Measurements from ENCODE around the gene KIF21A. TPM values are rescaled to one million over a fixed set of nuclear protein-coding genes. Genes with fewer than 3 reads are reported as not detected.
A peak's percentile ranks its signal among the peaks of the same experiment; 100 is the strongest.

KIF21A gene
- polyA plus RNA-seq, 1 of the 3 experiments (the other 2 are of a cell fraction): 3.6 TPM

GRCh38 chr12:39406262-39406661, 36.7 kb downstream of the KIF21A start:
- no peak overlapping the region for H3K4me2 ChIP-seq
- H3K9me3 ChIP-seq: no peaks in the 10 kb centered on the region
- no peaks in the 10 kb centered on the region for H3F3A ChIP-seq (replicated peaks; ENCODE audit: insufficient read depth)
- ChIA-PET POLR2A (no interaction called here), CTCF (interaction anchor here (2.0 kb wide), 1 partner anchor 14 kb away, joined by 6 read pairs; no protein-coding TSS in a partner anchor)
- no peak overlapping the region for H3K9ac ChIP-seq
- peaks cover 0 to 6% of the 10 kb centered on the region in 2 experiments; a peak in 2 of 4 replicates for H3K4me1 ChIP-seq (ENCODE audit: control insufficient read depth in 1 of 2, insufficient read depth in 2 of 2, low read depth in 1 of 2, low read length in 1 of 2)
- no peak for DNase-seq
- H3K9me2 ChIP-seq: no peaks in the 10 kb centered on the region
- peak overlapping the region in 1 of 2 experiments; percentile 56; a peak in 2 of 4 replicates for H3K27ac ChIP-seq (ENCODE audit: low read depth in 2 of 2, low read length in 1 of 2)
- no peak overlapping the region for H2AFZ ChIP-seq (ENCODE audit: low read depth)
- no peaks in the 10 kb centered on the region for H3K36me3 ChIP-seq (replicated peaks in 1 of 2; ENCODE audit: control insufficient read depth in 1 of 2, insufficient read depth in 2 of 2, low read length in 1 of 2)
- TF ChIP-seq TCF12 (IDR thresholded peaks at IDR 0.05) (no peak), JUND (IDR thresholded peaks at IDR 0.05) (no peak), SMC3 (IDR thresholded peaks at IDR 0.05; ENCODE audit: low read depth, low read length) (no peak), EP300 (IDR thresholded peaks at IDR 0.05; ENCODE audit: borderline replicate concordance in 1 of 2, low read depth in 1 of 2, low read length in 1 of 2) (no peak), GABPA (IDR thresholded peaks at IDR 0.05; ENCODE audit: low read depth) (no peak), RCOR1 (IDR thresholded peaks at IDR 0.05; ENCODE audit: low read length) (no peak), FOXJ3 (CRISPR knock-in tag; IDR thresholded peaks at IDR 0.05) (no peak), PBX3 (IDR thresholded peaks at IDR 0.05) (no peak), RXRA (IDR thresholded peaks at IDR 0.05; ENCODE audit: borderline replicate concordance, low read depth) (no peak), RFX5 (IDR thresholded peaks at IDR 0.05; ENCODE audit: low read length) (no peak), USF1 (IDR thresholded peaks at IDR 0.05; ENCODE audit: borderline replicate concordance, low read depth) (no peak), NFIC (IDR thresholded peaks at IDR 0.05; ENCODE audit: borderline replicate concordance) (no peak), EZH2phosphoT487 (IDR thresholded peaks at IDR 0.05; ENCODE audit: borderline replicate concordance, low read depth) (no peak), SIN3A (IDR thresholded peaks at IDR 0.05; ENCODE audit: borderline replicate concordance, low read depth, low read length) (no peak), MEF2A (IDR thresholded peaks at IDR 0.05; ENCODE audit: borderline replicate concordance, low read depth) (no peak), POLR2AphosphoS5 (IDR thresholded peaks at IDR 0.05; ENCODE audit: low read depth, low read length) (no peak)
- no peaks in the 10 kb centered on the region for H4K20me1 ChIP-seq (ENCODE audit: insufficient read depth)
- no peaks in the 10 kb centered on the region for H3K27me3 ChIP-seq (ENCODE audit: insufficient read depth)
- H3K79me2 ChIP-seq (ENCODE audit: insufficient read depth): no peaks in the 10 kb centered on the region
- H3K4me3 ChIP-seq (ENCODE audit: low read depth in 2 of 2, low read length in 1 of 2): no peak overlapping the region

- no peaks in the 10 kb centered on the region for H3K9me3 ChIP-seq
- H3K9me2 ChIP-seq: no peaks in the 10 kb centered on the region
- no peaks in the 10 kb centered on the region for H3K36me3 ChIP-seq (replicated peaks in 1 of 2; ENCODE audit: control insufficient read depth in 1 of 2, insufficient read depth in 2 of 2, low read length in 1 of 2)
- no peak overlapping the region for H3K9ac ChIP-seq
- no peak overlapping the region for H3K4me3 ChIP-seq (ENCODE audit: low read depth in 2 of 2, low read length in 1 of 2)
- H3K4me1 ChIP-seq (ENCODE audit: control insufficient read depth in 1 of 2, insufficient read depth in 2 of 2, low read depth in 1 of 2, low read length in 1 of 2): peaks cover 0 to 6% of the 10 kb centered on the region in 2 experiments; a peak in 2 of 4 replicates
- ChIA-PET POLR2A (no interaction called here), CTCF (interaction anchor here (0.7 to 2.0 kb wide), 3 partner anchors 10 to 38 kb away, joined by 3 to 6 read pairs (median 4); no protein-coding TSS in a partner anchor)
- peak overlapping the region in 1 of 2 experiments; percentile 40; a peak in 2 of 4 replicates for H3K27ac ChIP-seq (ENCODE audit: low read depth in 2 of 2, low read length in 1 of 2)
- no peak overlapping the region for H2AFZ ChIP-seq (ENCODE audit: low read depth)
- DNase-seq: no peak
- no peak overlapping the region for H3K4me2 ChIP-seq
- no peaks in the 10 kb centered on the region for H3K79me2 ChIP-seq (ENCODE audit: insufficient read depth)
- no peaks in the 10 kb centered on the region for H4K20me1 ChIP-seq (ENCODE audit: insufficient read depth)
- WGBS (ENCODE audit: low lambda C conversion rate): 94% methylated on average over 3 of the region's 3 CpGs
- H3K27me3 ChIP-seq (ENCODE audit: insufficient read depth): no peaks in the 10 kb centered on the region
- H3F3A ChIP-seq (replicated peaks; ENCODE audit: insufficient read depth): no peaks in the 10 kb centered on the region
- TF ChIP-seq ZBTB33 (IDR thresholded peaks at IDR 0.05; ENCODE audit: borderline replicate concordance, low read depth): no peak
- no peak for TF ChIP-seq REST (IDR thresholded peaks at IDR 0.05; ENCODE audit: low read depth, low read length)
- TF ChIP-seq FOXJ3 (CRISPR knock-in tag; IDR thresholded peaks at IDR 0.05): no peak
- TF ChIP-seq FOXM1 (IDR thresholded peaks at IDR 0.05; ENCODE audit: low read depth): no peak
- TF ChIP-seq RFX5 (IDR thresholded peaks at IDR 0.05; ENCODE audit: low read length): no peak
- no peak for TF ChIP-seq TCF12 (IDR thresholded peaks at IDR 0.05)
- no peak for TF ChIP-seq YY1 (IDR thresholded peaks at IDR 0.05; ENCODE audit: low read depth)
- no peak for TF ChIP-seq TEAD4 (IDR thresholded peaks at IDR 0.05; ENCODE audit: borderline replicate concordance, insufficient read depth)
- no peak for TF ChIP-seq GABPA (IDR thresholded peaks at IDR 0.05; ENCODE audit: low read depth)
- TF ChIP-seq CHD2 (IDR thresholded peaks at IDR 0.05; ENCODE audit: low read length, partially characterized antibody): no peak
- TF ChIP-seq RCOR1 (IDR thresholded peaks at IDR 0.05; ENCODE audit: low read length): no peak
These were observed 37.3 kb downstream of the KIF21A start for GRCh38 chr12:39405580-39405979.

Data from SK-N-SH (cell line).